Activated naive CD4-positive, alpha-beta T cell treated with anti-CD3 and anti-CD28 coated beads, Interleukin-2, amount 50 U/mL, for 24 hours (primary cell): ENCODE results near the gene TRIL.
A peak's percentile ranks its signal among the peaks of the same experiment; 100 is the strongest.

Experiments used
- H3K27ac Mint-ChIP-seq: one replicate; pipeline ENCODE4 v1.8.0; 2021; ENCODE audit warnings: mild to moderate bottlenecking, mixed read lengths
- H3K27me3 Mint-ChIP-seq: one replicate; pipeline ENCODE4 v1.8.0; 2021; ENCODE audit warnings: mixed read lengths
- H3K36me3 Mint-ChIP-seq: one replicate; pipeline ENCODE4 v1.8.0; 2021; ENCODE audit warnings: mixed read lengths
- H3K4me1 Mint-ChIP-seq: one replicate; pipeline ENCODE4 v1.8.0; 2021; ENCODE audit warnings: mixed read lengths
- H3K4me3 Mint-ChIP-seq: one replicate; pipeline ENCODE4 v1.8.0; 2021; ENCODE audit warnings: mild to moderate bottlenecking, mixed read lengths
- H3K9me3 Mint-ChIP-seq: one replicate; pipeline ENCODE4 v1.8.0; 2021; ENCODE audit warnings: mixed read lengths

TRIL gene

DNA sequence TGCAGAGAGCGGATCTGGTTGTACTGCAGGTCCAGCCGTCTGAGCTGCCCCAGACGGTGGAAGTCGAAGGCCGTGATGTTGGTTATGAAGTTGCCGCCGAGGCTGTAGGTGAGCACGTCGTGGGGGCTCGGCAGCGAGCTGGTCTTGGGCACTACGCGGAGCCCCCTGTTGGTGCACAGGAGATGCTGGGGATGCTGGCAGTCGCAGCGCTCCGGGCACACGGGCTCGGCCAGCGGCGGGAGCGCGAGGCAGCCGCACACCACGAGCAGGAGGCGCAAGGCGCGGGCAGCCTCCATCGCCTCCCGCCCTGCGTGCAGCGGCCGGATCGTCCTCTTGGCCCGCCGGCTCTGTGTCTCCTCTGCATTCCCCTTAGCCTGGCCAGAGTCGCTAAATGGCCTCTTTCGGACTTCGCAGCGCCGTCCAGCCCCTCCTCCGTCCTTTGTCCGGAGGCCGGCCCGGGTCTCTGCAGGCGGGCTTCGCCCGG, 337 bp downstream of the TRIL start:
- Mint-ChIP-seq H3K9me3 (no peaks in the 10 kb centered on the region), H3K4me1 (no peaks in the 10 kb centered on the region), H3K27ac (no peak overlapping the region), H3K27me3 (peaks cover 29% of the 10 kb centered on the region), H3K36me3 (no peaks in the 10 kb centered on the region), H3K4me3 (no peak overlapping the region)

DNA sequence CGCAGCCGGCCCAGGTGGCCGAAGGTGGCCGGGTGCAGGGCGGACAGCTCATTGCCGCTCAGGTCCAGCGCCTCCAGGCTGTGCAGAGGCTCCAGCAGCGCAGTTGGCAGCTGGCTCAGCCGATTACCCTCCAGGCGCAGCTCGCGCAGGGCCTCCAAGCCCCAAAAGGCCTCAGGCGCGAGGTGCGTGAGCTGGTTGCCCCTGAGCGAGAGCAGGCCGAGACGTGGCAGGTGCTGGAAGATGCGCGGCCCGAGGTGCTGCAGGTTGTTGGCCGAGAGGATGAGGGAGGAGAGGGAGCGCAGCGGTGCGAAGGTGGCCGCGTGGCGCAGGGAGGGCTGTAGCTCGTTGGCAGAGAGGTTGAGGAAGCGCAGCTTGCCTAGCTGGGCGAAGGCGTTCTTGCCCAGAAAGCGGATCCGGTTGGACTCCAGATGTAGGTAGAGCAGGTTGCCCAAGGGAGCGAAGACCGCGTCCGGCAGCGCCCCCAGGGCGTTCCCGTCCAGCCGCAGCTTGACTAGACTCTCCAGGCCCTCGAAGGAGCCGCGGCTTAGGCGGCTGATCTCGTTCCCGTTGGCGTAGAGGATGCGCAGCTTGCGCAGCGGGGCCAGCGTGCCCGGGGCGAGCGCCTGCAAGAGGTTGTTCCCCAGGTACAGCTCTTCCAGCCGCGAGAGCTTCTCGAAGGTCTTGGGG, 923 bp downstream of the TRIL start:
- H3K9me3 Mint-ChIP-seq, result no peaks in the 10 kb centered on the region
- no peaks in the 10 kb centered on the region for H3K36me3 Mint-ChIP-seq
- H3K27me3 Mint-ChIP-seq, result peaks cover 29% of the 10 kb centered on the region
- H3K4me3 Mint-ChIP-seq, result peak overlapping the region; percentile 7
- no peak overlapping the region for H3K27ac Mint-ChIP-seq
- H3K4me1 Mint-ChIP-seq, result no peaks in the 10 kb centered on the region

GRCh38 chr7:28956608-28957063, 1.5 kb downstream of the TRIL start:
- Mint-ChIP-seq H3K27ac (no peak overlapping the region), H3K4me3 (no peak overlapping the region), H3K9me3 (no peaks in the 10 kb centered on the region), H3K36me3 (no peaks in the 10 kb centered on the region), H3K27me3 (peaks cover 29% of the 10 kb centered on the region), H3K4me1 (no peaks in the 10 kb centered on the region)

- no peaks in the 10 kb centered on the region for H3K9me3 Mint-ChIP-seq
- H3K4me1 Mint-ChIP-seq, result no peaks in the 10 kb centered on the region
- H3K27me3 Mint-ChIP-seq, result peaks cover 29% of the 10 kb centered on the region
- no peak overlapping the region for H3K4me3 Mint-ChIP-seq
- no peak overlapping the region for H3K27ac Mint-ChIP-seq
- no peaks in the 10 kb centered on the region for H3K36me3 Mint-ChIP-seq
Observed at GRCh38 chr7:28955718-28956607, 2.2 kb downstream of the TRIL start.

- H3K9me3 Mint-ChIP-seq, result no peaks in the 10 kb centered on the region
- H3K4me3 Mint-ChIP-seq, result no peak overlapping the region
- H3K27ac Mint-ChIP-seq, result no peak overlapping the region
- H3K27me3 Mint-ChIP-seq, result peaks cover 27% of the 10 kb centered on the region
- no peaks in the 10 kb centered on the region for H3K36me3 Mint-ChIP-seq
- H3K4me1 Mint-ChIP-seq, result no peaks in the 10 kb centered on the region
Observed at GRCh38 chr7:28955356-28955717, 2.8 kb downstream of the TRIL start.

- H3K36me3 Mint-ChIP-seq, result no peaks in the 10 kb centered on the region
- H3K4me3 Mint-ChIP-seq, result no peak overlapping the region
- H3K4me1 Mint-ChIP-seq, result no peaks in the 10 kb centered on the region
- H3K9me3 Mint-ChIP-seq, result no peaks in the 10 kb centered on the region
- H3K27me3 Mint-ChIP-seq, result peaks cover 26% of the 10 kb centered on the region
- no peak overlapping the region for H3K27ac Mint-ChIP-seq
Observed at GRCh38 chr7:28954946-28955345, 3.2 kb downstream of the TRIL start.

DNA sequence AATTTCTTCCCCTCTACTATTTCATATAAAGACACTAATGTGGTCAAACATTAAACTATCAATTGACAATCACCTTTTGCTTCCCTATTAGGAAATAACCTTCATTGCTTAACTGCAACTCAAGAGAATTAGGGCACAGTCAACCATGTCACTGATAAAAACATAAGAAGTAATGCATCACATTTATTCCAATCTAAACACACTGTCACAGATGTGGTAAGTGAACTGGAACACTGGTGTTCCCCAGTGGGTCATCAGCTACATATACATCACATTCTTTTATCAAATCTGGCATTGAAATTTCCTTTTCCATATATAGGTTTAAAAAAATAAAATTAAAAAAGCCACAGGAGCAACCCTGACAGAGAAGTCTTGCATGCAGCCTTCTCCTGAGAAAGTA, 3.7 kb downstream of the TRIL start:
- H3K4me1 Mint-ChIP-seq, result no peaks in the 10 kb centered on the region
- H3K27ac Mint-ChIP-seq, result no peak overlapping the region

GRCh38 chr7:28953633-28954032, 4.5 kb downstream of the TRIL start:
- H3K4me3 Mint-ChIP-seq, result no peak overlapping the region
- no peaks in the 10 kb centered on the region for H3K36me3 Mint-ChIP-seq
- H3K27me3 Mint-ChIP-seq, result peaks cover 19% of the 10 kb centered on the region

More for the DNA sequence above, 3.7 kb downstream of the TRIL start:
- Mint-ChIP-seq H3K9me3 (no peaks in the 10 kb centered on the region), H3K27me3 (peaks cover 24% of the 10 kb centered on the region), H3K4me3 (no peak overlapping the region), H3K36me3 (no peaks in the 10 kb centered on the region)

GRCh38 chr7:28942168-28942567, 16.0 kb downstream of the TRIL start:
- H3K4me3 Mint-ChIP-seq, result no peak overlapping the region

More at GRCh38 chr7:28953633-28954032, 4.5 kb downstream of the TRIL start:
- no peaks in the 10 kb centered on the region for H3K9me3 Mint-ChIP-seq
- no peak overlapping the region for H3K27ac Mint-ChIP-seq
- H3K4me1 Mint-ChIP-seq, result no peaks in the 10 kb centered on the region

GRCh38 chr7:28941633-28942032, 16.5 kb downstream of the TRIL start:
- H3K4me1 Mint-ChIP-seq, result no peaks in the 10 kb centered on the region
- no peak overlapping the region for H3K27ac Mint-ChIP-seq
- no peaks in the 10 kb centered on the region for H3K36me3 Mint-ChIP-seq
- H3K27me3 Mint-ChIP-seq, result peaks cover 5% of the 10 kb centered on the region
- H3K4me3 Mint-ChIP-seq, result no peak overlapping the region
- no peaks in the 10 kb centered on the region for H3K9me3 Mint-ChIP-seq

More at GRCh38 chr7:28942168-28942567, 16.0 kb downstream of the TRIL start:
- Mint-ChIP-seq H3K4me1 (no peaks in the 10 kb centered on the region), H3K27me3 (peaks cover 5% of the 10 kb centered on the region), H3K36me3 (no peaks in the 10 kb centered on the region), H3K9me3 (no peaks in the 10 kb centered on the region), H3K27ac (no peak overlapping the region)

DNA sequence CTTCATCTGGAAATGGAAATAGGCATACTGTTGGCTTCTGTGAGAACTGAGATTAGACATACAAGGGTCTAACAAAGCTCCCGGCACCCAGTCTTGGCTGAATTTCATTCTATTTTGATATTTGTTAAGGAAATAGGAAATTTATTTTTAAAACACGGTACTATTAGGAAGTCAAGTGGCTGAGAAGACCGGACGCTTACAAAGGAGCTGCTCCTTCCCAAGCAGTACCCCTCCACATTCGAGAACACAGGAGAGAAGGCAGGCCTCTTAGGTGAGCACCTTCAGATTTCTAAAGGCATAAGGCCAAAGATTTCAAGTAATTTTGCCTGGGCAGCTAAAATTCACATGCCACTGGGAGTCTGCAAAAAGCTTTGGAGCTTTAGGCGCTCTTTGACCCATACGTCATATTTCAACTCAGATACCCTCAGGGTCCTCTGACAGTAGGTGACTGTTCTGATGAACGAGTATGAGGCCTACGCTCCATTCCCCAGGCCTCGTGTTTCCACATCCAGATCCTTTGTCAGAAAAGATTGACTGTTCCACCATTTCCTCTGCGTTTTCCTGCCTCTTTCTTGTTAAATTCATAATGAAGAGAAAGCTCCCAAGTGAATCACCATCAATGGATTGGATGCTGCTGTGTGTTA, 17.3 kb downstream of the TRIL start:
- H3K4me1 Mint-ChIP-seq, result no peaks in the 10 kb centered on the region
- H3K4me3 Mint-ChIP-seq, result no peak overlapping the region
- no peaks in the 10 kb centered on the region for H3K36me3 Mint-ChIP-seq
- peaks cover 5% of the 10 kb centered on the region for H3K27me3 Mint-ChIP-seq
- H3K27ac Mint-ChIP-seq, result no peak overlapping the region
- no peaks in the 10 kb centered on the region for H3K9me3 Mint-ChIP-seq

GRCh38 chr7:28939844-28940544, 18.1 kb downstream of the TRIL start:
- Mint-ChIP-seq H3K4me3 (no peak overlapping the region), H3K36me3 (no peaks in the 10 kb centered on the region), H3K4me1 (no peaks in the 10 kb centered on the region), H3K27ac (no peak overlapping the region), H3K27me3 (peaks cover 8% of the 10 kb centered on the region), H3K9me3 (no peaks in the 10 kb centered on the region)

- no peaks in the 10 kb centered on the region for H3K9me3 Mint-ChIP-seq
- H3K36me3 Mint-ChIP-seq, result no peaks in the 10 kb centered on the region
- H3K27me3 Mint-ChIP-seq, result peaks cover 8% of the 10 kb centered on the region
- no peak overlapping the region for H3K4me3 Mint-ChIP-seq
- no peaks in the 10 kb centered on the region for H3K4me1 Mint-ChIP-seq
- H3K27ac Mint-ChIP-seq, result no peak overlapping the region
Observed at GRCh38 chr7:28939367-28939766, 18.8 kb downstream of the TRIL start.

GRCh38 chr7:28937619-28938018, 20.5 kb downstream of the TRIL start:
- Mint-ChIP-seq H3K9me3 (no peaks in the 10 kb centered on the region), H3K27me3 (peaks cover 7% of the 10 kb centered on the region), H3K36me3 (no peaks in the 10 kb centered on the region), H3K27ac (no peak overlapping the region), H3K4me1 (no peaks in the 10 kb centered on the region), H3K4me3 (no peak overlapping the region)

- no peaks in the 10 kb centered on the region for H3K36me3 Mint-ChIP-seq
- H3K9me3 Mint-ChIP-seq, result no peaks in the 10 kb centered on the region
- H3K27me3 Mint-ChIP-seq, result peaks cover 7% of the 10 kb centered on the region
- no peak overlapping the region for H3K4me3 Mint-ChIP-seq
- no peak overlapping the region for H3K27ac Mint-ChIP-seq
- H3K4me1 Mint-ChIP-seq, result no peaks in the 10 kb centered on the region
Observed at GRCh38 chr7:28937103-28937502, 21.0 kb downstream of the TRIL start.
